Ishikawa (cell line): ENCODE data around the gene GBX1.

Source experiments
- CEBPB ChIP-seq: IDR thresholded peaks from 2 replicates; pipeline ENCODE4 v1.6.1; 2012
- CREB1 ChIP-seq: IDR thresholded peaks from 2 replicates; pipeline ENCODE4 v1.6.1; 2012; ENCODE audit warnings: low read depth
- EGR1 ChIP-seq: IDR thresholded peaks from 2 replicates; pipeline ENCODE4 v1.6.1; 2012
- EP300 ChIP-seq: IDR thresholded peaks from 2 replicates; pipeline ENCODE4 v1.6.1; 2012; ENCODE audit warnings: borderline replicate concordance
- FOXM1 ChIP-seq: IDR thresholded peaks from 2 replicates; pipeline ENCODE4 v1.6.1; 2012; ENCODE audit warnings: low read depth, borderline replicate concordance
- NFIC ChIP-seq: IDR thresholded peaks from 2 replicates; pipeline ENCODE4 v1.6.1; 2012
- RAD21 ChIP-seq: IDR thresholded peaks from 2 replicates; pipeline ENCODE4 v1.6.1; 2012; ENCODE audit warnings: low read depth
- TAF1 ChIP-seq: IDR thresholded peaks from 2 replicates; pipeline ENCODE4 v1.6.1; 2012; ENCODE audit warnings: low read depth, mild to moderate bottlenecking
- TCF12 ChIP-seq: IDR thresholded peaks from 2 replicates; pipeline ENCODE4 v1.6.1; 2012; ENCODE audit warnings: low read depth
- TEAD4 ChIP-seq: IDR thresholded peaks from 2 replicates; pipeline ENCODE4 v1.6.1; 2012
- USF1 ChIP-seq: IDR thresholded peaks from 2 replicates; pipeline ENCODE4 v1.6.1; 2012
- YY1 ChIP-seq: IDR thresholded peaks from 2 replicates; pipeline ENCODE4 v1.6.1; 2012; ENCODE audit warnings: low read depth
- ZBTB7A ChIP-seq: IDR thresholded peaks from 2 replicates; pipeline ENCODE4 v1.6.1; 2012; ENCODE audit warnings: low read depth
- TF ChIP-seq, protein P1 (sequence below): IDR thresholded peaks from 2 replicates; pipeline ENCODE4 v1.6.1; 2012; ENCODE audit warnings: low read depth, mild to moderate bottlenecking
- TF ChIP-seq, protein P2 (sequence below): IDR thresholded peaks from 2 replicates; pipeline ENCODE4 v1.6.1; 2012

The GBX1 gene

GRCh38 chr7:151117565-151117964 is 49.9 kb downstream of the GBX1 start:
- TF ChIP-seq TAF1 (no peak), YY1 (no peak), FOXM1 (no peak), CREB1 (no peak), EGR1 (no peak), RAD21 (no peak), ZBTB7A (no peak), TEAD4 (no peak), EP300 (no peak), CEBPB (no peak), TCF12 (no peak), USF1 (no peak), NFIC (no peak)
- TF ChIP-seq, protein P1, sequence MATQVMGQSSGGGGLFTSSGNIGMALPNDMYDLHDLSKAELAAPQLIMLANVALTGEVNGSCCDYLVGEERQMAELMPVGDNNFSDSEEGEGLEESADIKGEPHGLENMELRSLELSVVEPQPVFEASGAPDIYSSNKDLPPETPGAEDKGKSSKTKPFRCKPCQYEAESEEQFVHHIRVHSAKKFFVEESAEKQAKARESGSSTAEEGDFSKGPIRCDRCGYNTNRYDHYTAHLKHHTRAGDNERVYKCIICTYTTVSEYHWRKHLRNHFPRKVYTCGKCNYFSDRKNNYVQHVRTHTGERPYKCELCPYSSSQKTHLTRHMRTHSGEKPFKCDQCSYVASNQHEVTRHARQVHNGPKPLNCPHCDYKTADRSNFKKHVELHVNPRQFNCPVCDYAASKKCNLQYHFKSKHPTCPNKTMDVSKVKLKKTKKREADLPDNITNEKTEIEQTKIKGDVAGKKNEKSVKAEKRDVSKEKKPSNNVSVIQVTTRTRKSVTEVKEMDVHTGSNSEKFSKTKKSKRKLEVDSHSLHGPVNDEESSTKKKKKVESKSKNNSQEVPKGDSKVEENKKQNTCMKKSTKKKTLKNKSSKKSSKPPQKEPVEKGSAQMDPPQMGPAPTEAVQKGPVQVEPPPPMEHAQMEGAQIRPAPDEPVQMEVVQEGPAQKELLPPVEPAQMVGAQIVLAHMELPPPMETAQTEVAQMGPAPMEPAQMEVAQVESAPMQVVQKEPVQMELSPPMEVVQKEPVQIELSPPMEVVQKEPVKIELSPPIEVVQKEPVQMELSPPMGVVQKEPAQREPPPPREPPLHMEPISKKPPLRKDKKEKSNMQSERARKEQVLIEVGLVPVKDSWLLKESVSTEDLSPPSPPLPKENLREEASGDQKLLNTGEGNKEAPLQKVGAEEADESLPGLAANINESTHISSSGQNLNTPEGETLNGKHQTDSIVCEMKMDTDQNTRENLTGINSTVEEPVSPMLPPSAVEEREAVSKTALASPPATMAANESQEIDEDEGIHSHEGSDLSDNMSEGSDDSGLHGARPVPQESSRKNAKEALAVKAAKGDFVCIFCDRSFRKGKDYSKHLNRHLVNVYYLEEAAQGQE, result no peak
- TF ChIP-seq, protein P2, sequence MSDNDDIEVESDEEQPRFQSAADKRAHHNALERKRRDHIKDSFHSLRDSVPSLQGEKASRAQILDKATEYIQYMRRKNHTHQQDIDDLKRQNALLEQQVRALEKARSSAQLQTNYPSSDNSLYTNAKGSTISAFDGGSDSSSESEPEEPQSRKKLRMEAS, result no peak

DNA sequence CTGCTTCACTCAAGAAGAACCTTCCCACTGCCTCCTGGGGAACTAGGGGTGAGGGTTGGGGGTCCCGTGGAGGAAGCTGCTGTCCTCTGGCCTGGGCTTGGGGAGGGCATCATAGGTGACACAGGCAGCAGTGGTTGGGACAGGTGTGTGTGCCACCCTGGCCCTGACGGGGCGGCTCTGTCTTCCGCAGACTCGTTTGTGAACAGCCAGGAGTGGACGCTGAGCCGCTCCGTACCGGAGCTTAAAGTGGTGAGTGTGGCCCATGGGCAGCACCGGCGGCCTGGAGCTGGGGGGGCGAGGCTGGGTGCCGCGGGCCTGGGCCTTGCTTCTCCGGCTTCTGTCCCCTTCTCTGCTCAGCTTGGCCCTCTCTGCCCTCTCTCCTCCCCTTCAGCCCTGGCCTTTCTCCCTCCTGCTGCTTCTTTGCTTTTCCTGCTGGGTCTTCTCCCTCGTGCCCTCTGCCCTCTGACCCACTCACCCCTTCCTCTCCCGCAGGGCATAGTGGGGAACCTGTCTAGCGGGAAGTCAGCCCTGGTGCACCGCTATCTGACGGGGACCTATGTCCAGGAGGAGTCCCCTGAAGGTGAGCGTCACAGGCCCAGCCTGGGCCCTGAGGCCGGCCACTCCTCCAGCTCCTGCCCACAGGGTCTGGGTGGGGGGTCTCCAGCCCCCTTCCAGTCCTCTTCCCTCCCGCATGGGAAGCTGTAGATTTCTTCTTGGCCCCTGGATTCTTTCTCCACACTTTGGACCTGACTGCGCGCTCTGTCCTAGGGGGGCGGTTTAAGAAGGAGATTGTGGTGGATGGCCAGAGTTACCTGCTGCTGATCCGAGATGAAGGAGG is 50.7 kb downstream of the GBX1 start:
- no peak for TF ChIP-seq YY1
- no peak for TF ChIP-seq NFIC
- TF ChIP-seq RAD21, result no peak
- TF ChIP-seq USF1, result no peak
- TF ChIP-seq, protein P1, result no peak
- TF ChIP-seq, protein P2, result no peak
- no peak for TF ChIP-seq EP300
- TF ChIP-seq CEBPB, result no peak

DNA sequence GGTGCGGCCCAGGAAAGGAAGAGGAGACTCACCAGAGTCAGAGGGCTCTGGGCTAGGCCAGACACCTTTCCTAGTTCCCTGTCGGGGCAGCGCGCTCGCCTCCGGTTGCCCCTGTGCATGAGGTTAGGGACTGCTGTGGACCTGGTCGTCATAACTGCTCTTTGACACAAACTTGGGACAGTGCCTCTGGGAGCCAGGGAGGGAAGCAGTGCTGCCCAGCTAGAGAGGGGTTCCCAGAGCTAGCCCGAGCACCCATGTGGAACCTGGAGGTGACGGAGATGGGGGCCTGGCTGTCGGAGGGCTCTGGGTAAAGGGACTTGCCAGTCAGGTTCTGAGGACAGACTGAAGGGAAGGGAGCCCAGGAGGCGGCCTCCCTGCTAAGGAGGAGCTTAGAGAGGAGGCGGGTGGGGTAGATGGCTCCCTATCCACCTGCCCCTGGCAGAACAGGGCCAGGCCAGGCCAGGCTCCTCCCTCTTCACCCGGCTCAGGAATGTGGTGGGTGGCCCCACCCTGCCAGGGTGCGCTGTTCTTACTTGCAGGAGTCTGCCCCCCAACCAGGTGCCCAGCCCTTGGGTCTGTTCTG is 51.6 kb downstream of the GBX1 start:
- peak; percentile 45; the same call in 1 of the 2 replicates for TF ChIP-seq TCF12
- TF ChIP-seq, protein P1, result no peak
- TF ChIP-seq CREB1, result no peak
- no peak for TF ChIP-seq USF1
- no peak for TF ChIP-seq FOXM1
- TF ChIP-seq ZBTB7A, result no peak; the same call in 1 of the 2 replicates
- no peak for TF ChIP-seq RAD21
- TF ChIP-seq YY1, result 0 out of 2 replicates have a peak, but pooled peaks have one; percentile 39
- TF ChIP-seq, protein P2, result peak; percentile 53; the same call in 1 of the 2 replicates
- no peak for TF ChIP-seq CEBPB
- TF ChIP-seq NFIC, result no peak; the same call in 1 of the 2 replicates
- peak; percentile 89 for TF ChIP-seq TAF1
- TF ChIP-seq TEAD4, result peak; percentile 84
- TF ChIP-seq EGR1, result peak; percentile 43
